Endodermal cell (in vitro differentiated cells): ENCODE results near the gene ELK4. TPM values are rescaled to one million over a fixed set of nuclear protein-coding genes. Genes with fewer than 3 reads are reported as not detected.

Experiments
- DNase-seq: peaks from one replicate; pipeline ENCODE4 v3.0.0-alpha.2; 2017
- H3K27ac ChIP-seq: 2 replicates; pipeline ENCODE4 v1.5.1; 2013; ENCODE audit warnings: mild to moderate bottlenecking, low read depth, low read length, moderate library complexity
- H3K27me3 ChIP-seq: 2 replicates; pipeline ENCODE4 v1.6.1; 2013; ENCODE audit warnings: mild to moderate bottlenecking, low read length, moderate library complexity; ENCODE audit not compliant: insufficient read depth, control insufficient read depth, poor library complexity, severe bottlenecking
- H3K36me3 ChIP-seq: 2 replicates; pipeline ENCODE4 v1.7.0; 2013; ENCODE audit warnings: mild to moderate bottlenecking, low read length, moderate library complexity; ENCODE audit not compliant: control insufficient read depth, insufficient read depth
- H3K4me1 ChIP-seq: one replicate; pipeline ENCODE4 v1.7.0; 2013; ENCODE audit warnings: low read length; ENCODE audit not compliant: control insufficient read depth, insufficient read depth
- H3K4me3 ChIP-seq: 2 replicates; pipeline ENCODE4 v1.5.1; 2013; ENCODE audit warnings: mild to moderate bottlenecking, low read length, moderate library complexity
- H3K9ac ChIP-seq: 2 replicates; pipeline ENCODE4 v1.6.1; 2013; ENCODE audit warnings: mild to moderate bottlenecking, low read length, moderate library complexity; ENCODE audit not compliant: poor library complexity, severe bottlenecking; ENCODE audit errors: extremely low read depth
- H3K9me3 ChIP-seq: 2 replicates; pipeline ENCODE4 v1.6.1; 2013; ENCODE audit warnings: mild to moderate bottlenecking, low read length, moderate library complexity; ENCODE audit not compliant: control insufficient read depth
- H3K27ac Mint-ChIP-seq: 2 replicates; pipeline ENCODE4 v1.8.0; 2020; ENCODE audit warnings: mixed read lengths
- H3K27me3 Mint-ChIP-seq: 2 replicates; pipeline ENCODE4 v1.8.0; 2021; ENCODE audit warnings: mild to moderate bottlenecking, mixed read lengths; ENCODE audit not compliant: insufficient read depth
- H3K36me3 Mint-ChIP-seq: 2 replicates; pipeline ENCODE4 v1.8.0; 2020; ENCODE audit warnings: low read depth, mixed read lengths
- H3K4me1 Mint-ChIP-seq: 2 replicates; pipeline ENCODE4 v1.8.0; 2020; ENCODE audit warnings: mixed read lengths
- H3K4me3 Mint-ChIP-seq: 2 replicates; pipeline ENCODE4 v1.8.0; 2020; ENCODE audit warnings: mild to moderate bottlenecking, moderate library complexity, mixed read lengths
- H3K9me3 Mint-ChIP-seq: 2 replicates; pipeline ENCODE4 v1.8.0; 2020; ENCODE audit warnings: mild to moderate bottlenecking, mixed read lengths
- WGBS, 2 experiments: methylation state at CpG; one replicate each; pipeline versions ENCODE4 v1.1.5 to v1.1.7; 2013; ENCODE audit warnings: missing lambda C conversion rate in 2 of 2, mixed read lengths in 1 of 2; ENCODE audit not compliant: insufficient coverage in 1 of 2, insufficient read length in 1 of 2; 5-methylcytosine and 5-hydroxymethylcytosine counted together
- total RNA-seq, 2 donors: library from RNA; stranded (reverse); fragmentation: NEBNext Ultra II Directional in 1 of 2; extraction: Animal tissue kit (Norgen Biotek cat#: 25700) in 1 of 2; gene quantifications; 2 replicates in 1 of 2; 3 replicates in 1 of 2; pipeline ENCODE4 v1.2.1, GENCODE V29; 2021
- TF ChIP-seq, protein P1 (sequence below): fragments of 200-600 bp; sonication (generic); conservative IDR thresholded peaks from 2 replicates; pipeline ENCODE4 v1.5.0; 2021; ENCODE audit warnings: antibody characterized with exemption, mild to moderate bottlenecking

Gene ELK4
- total RNA-seq, 2 donors from 2014 or later, result 29.6 to 41.6 TPM

- no peaks in the 10 kb centered on the region for H3K27me3 Mint-ChIP-seq
- H3K27ac ChIP-seq, result peak overlapping the region; percentile 90
- H3K27ac Mint-ChIP-seq, result peak overlapping the region; percentile 98
- H3K9ac ChIP-seq, result peak overlapping the region; percentile 87
- no peak for DNase-seq
- H3K9me3 Mint-ChIP-seq, result no peaks in the 10 kb centered on the region
- TF ChIP-seq, protein P1, sequence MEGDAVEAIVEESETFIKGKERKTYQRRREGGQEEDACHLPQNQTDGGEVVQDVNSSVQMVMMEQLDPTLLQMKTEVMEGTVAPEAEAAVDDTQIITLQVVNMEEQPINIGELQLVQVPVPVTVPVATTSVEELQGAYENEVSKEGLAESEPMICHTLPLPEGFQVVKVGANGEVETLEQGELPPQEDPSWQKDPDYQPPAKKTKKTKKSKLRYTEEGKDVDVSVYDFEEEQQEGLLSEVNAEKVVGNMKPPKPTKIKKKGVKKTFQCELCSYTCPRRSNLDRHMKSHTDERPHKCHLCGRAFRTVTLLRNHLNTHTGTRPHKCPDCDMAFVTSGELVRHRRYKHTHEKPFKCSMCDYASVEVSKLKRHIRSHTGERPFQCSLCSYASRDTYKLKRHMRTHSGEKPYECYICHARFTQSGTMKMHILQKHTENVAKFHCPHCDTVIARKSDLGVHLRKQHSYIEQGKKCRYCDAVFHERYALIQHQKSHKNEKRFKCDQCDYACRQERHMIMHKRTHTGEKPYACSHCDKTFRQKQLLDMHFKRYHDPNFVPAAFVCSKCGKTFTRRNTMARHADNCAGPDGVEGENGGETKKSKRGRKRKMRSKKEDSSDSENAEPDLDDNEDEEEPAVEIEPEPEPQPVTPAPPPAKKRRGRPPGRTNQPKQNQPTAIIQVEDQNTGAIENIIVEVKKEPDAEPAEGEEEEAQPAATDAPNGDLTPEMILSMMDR, result no peak
- H3K36me3 ChIP-seq, result peaks cover 7% of the 10 kb centered on the region
- no peaks in the 10 kb centered on the region for H3K4me1 ChIP-seq
- no peaks in the 10 kb centered on the region for H3K27me3 ChIP-seq
- H3K4me1 Mint-ChIP-seq, result peaks cover 18% of the 10 kb centered on the region
- H3K9me3 ChIP-seq, result no peaks in the 10 kb centered on the region
- peak overlapping the region; percentile 94 for H3K4me3 ChIP-seq
- peaks cover 11% of the 10 kb centered on the region for H3K36me3 Mint-ChIP-seq
- WGBS, 2 experiments, result 20% methylated on average over 2 of the region's 3 CpGs; no CpG with 5 or more reads in 1 of the 2 experiments
- H3K4me3 Mint-ChIP-seq, result peak overlapping the region; percentile 85
Measured at GRCh38 chr1:205630651-205631009, 1.2 kb downstream of the ELK4 start.

DNA sequence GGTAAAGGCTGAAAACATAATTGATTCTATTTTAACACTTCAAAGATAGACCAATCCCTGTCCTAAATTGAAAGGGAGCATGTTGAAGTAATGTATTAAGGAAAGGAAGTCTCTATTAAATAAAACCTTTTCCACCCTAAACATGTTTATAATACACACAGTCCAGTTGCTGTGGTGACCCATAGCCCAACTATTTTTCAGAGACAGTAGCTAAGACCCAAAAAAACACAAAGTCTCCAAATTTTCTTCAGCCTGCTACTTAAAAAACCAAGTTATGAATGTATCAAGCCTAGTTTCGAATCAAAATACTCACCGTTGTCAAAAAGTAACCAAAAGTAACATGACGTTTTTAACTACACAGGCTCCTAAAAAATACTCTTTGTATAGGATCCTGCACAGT, 1.6 kb downstream of the ELK4 start:
- TF ChIP-seq, protein P1, result no peak
- Histone ChIP-seq H3K27ac (no peak overlapping the region), H3K36me3 (peaks cover 8% of the 10 kb centered on the region), H3K9me3 (no peaks in the 10 kb centered on the region), H3K4me3 (peak overlapping the region; percentile 94), H3K27me3 (no peaks in the 10 kb centered on the region), H3K4me1 (no peaks in the 10 kb centered on the region), H3K9ac (peak overlapping the region; percentile 87)
- DNase-seq, result no peak
- Mint-ChIP-seq H3K36me3 (peaks cover 11% of the 10 kb centered on the region), H3K27me3 (no peaks in the 10 kb centered on the region), H3K9me3 (no peaks in the 10 kb centered on the region), H3K4me3 (peak overlapping the region; percentile 85), H3K27ac (peak overlapping the region; percentile 98), H3K4me1 (peaks cover 18% of the 10 kb centered on the region)
- WGBS, 2 experiments, result 50 to 60% methylated on average over 3 of the region's 3 CpGs

DNA sequence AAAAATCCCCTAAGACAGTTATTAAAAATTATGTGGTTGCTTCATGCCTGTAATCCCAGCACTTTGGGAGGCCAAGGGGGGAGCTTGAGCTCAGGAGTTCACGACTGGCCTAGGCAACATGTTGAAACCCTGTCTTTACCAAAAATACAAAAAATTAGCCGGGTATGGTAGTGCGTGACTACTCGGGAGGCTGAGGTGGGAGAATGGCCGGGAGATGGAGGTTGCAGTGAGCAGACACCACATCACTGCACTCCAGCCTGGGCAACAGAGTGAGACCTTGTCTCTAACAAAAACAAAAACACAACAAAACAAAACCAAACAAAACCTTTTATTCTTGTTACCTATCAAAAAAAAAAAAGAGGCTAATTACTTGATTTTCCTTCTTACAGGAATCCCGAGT, 2.1 kb downstream of the ELK4 start:
- DNase-seq, result no peak
- Histone ChIP-seq H3K4me3 (peak overlapping the region; percentile 94), H3K27me3 (no peaks in the 10 kb centered on the region), H3K27ac (no peak overlapping the region), H3K9me3 (no peaks in the 10 kb centered on the region), H3K36me3 (peaks cover 12% of the 10 kb centered on the region), H3K4me1 (no peaks in the 10 kb centered on the region), H3K9ac (no peak overlapping the region)
- 96% methylated on average over 6 of the region's 6 CpGs; no CpG with 5 or more reads in 1 of the 2 experiments for WGBS, 2 experiments
- no peak overlapping the region for H3K27ac Mint-ChIP-seq
- H3K9me3 Mint-ChIP-seq, result no peaks in the 10 kb centered on the region
- TF ChIP-seq, protein P1, result no peak
- H3K36me3 Mint-ChIP-seq, result peaks cover 11% of the 10 kb centered on the region
- peaks cover 18% of the 10 kb centered on the region for H3K4me1 Mint-ChIP-seq
- H3K4me3 Mint-ChIP-seq, result peak overlapping the region; percentile 85
- no peaks in the 10 kb centered on the region for H3K27me3 Mint-ChIP-seq
